Stimulated activated CD8-positive, alpha-beta memory T cell treated with anti-CD3 and anti-CD28 coated beads, Interleukin-7, amount 100 ng/mL, for 1 hour (primary cell): ENCODE data around the gene PRR5L.

Experiments
- DNase-seq, 2 donors: peaks; one replicate each; pipeline ENCODE4 v3.0.0-alpha.2; 2020; ENCODE audit warnings: low read depth in 2 of 2

The PRR5L gene

DNA sequence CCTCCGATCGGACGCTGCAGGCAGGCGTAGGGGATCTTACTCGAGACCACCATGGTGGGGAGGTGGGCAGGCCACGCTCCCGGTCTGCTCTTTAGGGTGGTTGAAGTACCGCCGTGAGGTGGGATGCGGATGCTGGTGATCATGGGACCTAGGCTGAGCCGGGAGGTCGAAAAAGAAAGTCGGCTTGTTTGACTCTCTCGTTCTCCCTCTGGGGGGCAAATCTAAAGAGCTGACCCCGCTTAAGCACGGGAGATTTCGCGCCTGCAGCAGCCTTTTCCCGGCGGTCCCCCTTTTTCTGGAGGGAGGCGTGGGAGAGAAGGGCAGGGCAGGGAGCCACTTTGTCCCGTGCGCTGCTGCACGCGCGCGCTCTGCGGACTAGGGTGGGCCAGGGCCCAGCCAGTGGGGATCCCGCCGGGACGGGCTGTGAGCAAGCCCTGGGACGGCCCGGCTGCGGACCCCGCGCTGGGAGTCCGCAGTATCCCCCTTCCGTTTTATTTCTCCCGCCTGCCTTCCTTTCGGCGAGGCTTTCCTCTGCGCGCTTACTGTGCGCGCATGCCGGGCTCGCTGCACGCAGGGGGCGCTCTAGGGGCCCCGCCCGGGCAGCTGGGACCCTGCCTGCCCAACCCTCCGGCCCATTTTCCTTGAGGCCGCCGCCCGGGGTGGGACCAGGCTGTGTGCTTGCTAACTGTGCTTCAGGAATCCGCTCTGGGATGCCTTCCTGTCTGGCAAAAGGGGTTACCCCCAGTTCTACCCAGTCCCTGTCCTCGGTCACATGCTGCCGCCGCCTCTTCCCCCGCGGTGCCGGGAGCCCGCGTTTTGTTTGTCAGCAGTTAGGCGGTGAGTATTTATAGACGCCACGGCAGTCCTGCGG, 81.0 kb downstream of the PRR5L start:
- no peak for DNase-seq

- no peak for DNase-seq
These were observed 81.9 kb downstream of the PRR5L start for GRCh38 chr11:36377759-36378564.

DNA sequence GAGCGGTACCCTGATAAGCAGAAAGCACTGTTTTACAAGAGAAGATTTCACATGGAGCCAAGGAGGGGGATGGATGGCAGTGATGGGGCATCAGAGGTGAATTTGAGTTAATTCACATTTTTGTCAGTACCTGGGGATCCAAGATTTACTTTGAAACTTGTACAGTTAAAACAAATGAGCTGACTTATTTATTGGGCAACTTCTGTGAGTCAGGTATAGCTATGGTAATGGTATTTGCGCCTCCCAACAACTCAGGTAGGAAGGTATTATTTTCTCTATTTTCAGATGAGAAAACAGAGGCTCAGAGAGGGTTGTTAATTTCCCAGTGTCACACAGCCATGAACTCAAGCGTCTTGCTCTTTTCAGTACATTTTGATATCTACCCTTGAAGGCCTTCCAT, 83.6 kb downstream of the PRR5L start:
- no peak for DNase-seq

- DNase-seq, result no peak
These were observed 84.4 kb downstream of the PRR5L start for GRCh38 chr11:36380296-36381014.

- no peak for DNase-seq
These were observed 84.9 kb downstream of the PRR5L start for GRCh38 chr11:36381015-36381360.

DNA sequence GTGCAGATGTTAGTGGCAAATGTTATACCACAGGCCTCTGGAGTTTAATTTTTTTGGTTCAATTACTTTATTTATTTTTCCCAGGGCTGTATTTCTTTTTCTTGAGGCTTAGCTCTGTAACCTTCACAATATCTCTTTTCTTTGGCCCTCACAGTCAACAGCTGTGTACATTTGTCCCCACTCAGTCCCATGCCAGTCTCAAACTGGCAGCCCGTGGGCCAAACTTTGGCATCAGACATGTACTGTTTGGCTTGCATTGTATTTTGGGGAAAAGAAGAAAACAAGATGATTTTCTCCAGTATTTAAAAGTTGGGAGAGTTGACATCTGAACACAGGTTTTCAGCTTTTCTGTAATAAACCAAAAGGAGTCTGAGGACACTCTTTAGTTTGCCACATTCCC, 87.1 kb downstream of the PRR5L start:
- DNase-seq, result no peak

GRCh38 chr11:36385121-36385970, 89.3 kb downstream of the PRR5L start:
- no peak for DNase-seq

DNA sequence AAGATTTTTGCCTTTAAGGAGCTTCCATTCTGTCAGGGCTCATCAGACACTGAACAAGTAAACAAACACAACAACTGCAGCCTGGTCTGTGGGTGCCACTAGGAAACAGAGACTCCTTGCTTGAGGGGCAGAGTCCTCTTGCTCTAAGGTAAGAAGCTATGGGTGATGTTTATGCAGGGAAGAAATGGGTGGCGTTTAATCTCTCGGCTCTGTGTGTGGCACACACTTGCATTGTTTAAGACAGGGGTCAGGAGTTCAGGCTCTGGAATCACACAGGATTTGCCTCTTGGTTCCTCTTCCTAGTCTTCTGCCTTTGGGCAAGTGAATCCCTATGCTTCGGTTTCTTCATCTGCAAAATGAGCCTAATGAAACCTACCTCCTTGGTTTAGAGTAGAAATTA, 90.3 kb downstream of the PRR5L start:
- no peak for DNase-seq

DNA sequence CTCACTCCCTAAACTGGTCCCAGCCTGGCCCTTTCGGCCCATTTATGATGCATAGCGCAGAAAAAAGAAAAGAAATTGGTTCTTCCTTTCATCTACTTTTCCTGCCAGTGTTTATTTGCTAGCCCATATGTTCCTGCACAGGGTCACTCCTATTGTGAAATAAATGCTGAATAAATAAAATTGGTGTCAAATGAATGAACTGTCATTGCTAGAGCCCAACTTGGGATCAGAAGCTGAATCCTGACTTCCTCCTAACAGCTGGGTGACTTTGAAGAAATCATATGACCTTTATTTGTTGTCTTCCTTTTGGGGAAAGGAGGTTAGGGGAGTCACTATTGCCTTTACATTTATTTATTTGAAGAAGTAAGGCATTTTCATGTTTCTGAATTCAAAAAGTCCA, 92.0 kb downstream of the PRR5L start:
- DNase-seq, result no peak

GRCh38 chr11:36388951-36389350, 92.9 kb downstream of the PRR5L start:
- DNase-seq, result no peak

DNA sequence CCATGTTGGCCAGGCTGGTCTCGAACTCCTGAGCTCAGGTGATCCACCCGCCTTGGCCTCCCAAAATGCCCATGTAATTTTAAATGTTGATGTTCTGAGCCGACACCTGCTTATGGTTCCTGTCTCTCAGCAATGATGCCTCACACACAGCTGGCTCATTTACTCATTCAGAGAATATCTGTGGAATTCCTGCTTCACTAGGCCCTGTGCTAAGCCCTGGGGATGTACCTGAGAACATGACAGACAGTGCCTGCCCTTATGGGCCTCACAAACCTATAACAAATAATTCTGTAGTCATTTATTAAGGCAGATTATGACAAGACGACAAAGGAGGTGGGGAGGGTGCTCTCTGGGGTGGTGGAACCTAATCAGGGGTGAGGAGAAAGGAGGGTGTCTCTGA, 93.7 kb downstream of the PRR5L start:
- DNase-seq, result no peak

- no peak for DNase-seq
These were observed 94.9 kb downstream of the PRR5L start for GRCh38 chr11:36390963-36391471.

GRCh38 chr11:36392196-36392595, 96.1 kb downstream of the PRR5L start:
- no peak for DNase-seq

GRCh38 chr11:36394056-36394455, 98.0 kb downstream of the PRR5L start:
- no peak for DNase-seq

GRCh38 chr11:36394926-36395325, 98.8 kb downstream of the PRR5L start:
- no peak for DNase-seq

DNA sequence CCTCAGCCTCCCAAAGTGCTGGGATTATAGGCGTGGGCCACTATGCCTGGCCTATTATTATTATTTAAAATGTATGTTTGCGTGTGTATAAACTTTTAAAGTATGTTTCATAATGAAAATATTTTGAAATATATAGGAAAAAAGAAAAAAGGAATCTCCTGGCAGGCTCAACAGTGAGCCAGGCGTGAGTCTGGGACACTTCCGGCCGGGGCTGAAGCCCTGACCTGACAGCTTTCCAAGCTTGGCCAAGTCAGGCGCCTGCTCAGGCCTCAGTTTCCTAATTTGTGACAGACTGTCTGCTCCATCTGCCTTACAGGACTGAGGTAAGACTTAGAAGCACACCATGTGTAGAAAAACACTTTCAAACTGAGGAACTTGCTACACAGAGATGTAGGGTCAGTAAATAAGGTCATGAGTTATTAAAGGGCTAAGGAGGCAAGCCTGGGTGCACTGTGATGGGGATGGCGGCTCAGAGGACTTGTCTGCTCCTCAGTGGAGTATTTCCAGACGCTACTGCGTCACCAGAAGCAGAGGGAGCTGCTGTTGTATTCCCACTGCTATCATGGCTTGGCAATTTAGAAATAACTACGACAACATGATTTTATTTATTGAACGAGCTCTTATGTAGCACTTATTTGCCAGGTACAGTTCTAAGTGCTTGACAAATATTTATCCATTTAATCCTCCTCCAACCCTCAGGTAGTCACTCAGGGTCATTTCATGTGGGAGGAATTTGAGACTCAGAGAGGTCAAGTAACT, 100.1 kb downstream of the PRR5L start:
- no peak for DNase-seq

DNA sequence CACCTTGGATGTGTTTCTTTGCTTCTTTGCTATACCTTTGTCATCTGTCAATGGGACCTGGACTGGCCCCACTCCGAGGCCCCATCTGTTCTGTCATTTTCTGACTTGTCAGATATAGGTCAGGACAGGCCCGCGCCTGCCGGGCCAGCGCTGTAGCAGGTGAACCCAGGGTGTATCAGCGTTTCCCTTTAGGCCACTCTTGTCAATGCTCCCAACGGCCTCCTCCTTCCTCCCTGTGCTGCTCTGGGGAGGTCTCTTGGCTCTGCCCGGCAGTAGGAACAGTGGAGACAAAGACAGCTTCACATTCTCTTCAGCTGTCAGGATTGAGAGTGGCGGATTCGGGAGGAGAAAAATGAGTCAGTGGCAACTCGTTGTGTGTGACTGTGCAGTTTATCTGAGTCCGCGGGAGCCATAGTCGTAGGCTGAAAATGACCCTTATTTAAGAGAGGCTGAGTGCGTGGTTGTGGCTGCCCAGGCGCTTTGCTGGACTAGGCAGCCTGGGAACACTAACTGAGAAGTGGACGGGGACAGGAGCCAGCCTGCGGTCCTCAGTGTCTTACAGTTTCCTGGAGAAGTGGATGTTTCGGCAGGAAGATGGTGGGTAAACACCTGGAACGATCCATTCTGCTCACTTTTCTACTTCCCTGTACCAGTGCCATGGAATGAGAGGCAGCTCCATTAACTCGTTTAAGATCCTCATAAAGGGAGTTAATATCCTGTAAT, 102.3 kb downstream of the PRR5L start:
- DNase-seq, result no peak

DNA sequence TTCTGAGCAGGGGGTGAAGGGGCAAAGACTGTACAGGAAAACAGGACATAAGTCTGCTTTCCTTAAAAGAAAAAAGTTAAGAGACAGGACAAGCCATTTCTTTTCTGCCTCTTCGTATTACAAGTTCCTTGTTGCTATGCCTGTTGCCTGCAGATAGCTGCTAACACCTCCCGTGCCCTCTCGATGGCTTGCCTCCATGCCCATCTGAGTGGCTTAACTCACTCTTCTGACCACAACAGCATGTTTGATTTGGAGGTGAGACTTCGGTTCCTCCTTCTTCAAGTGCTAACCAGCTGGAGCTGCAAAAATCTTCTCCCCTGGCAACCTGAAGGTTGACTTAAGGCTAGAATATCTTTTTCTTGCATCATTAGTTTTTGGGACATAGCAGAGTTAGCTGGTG, 103.1 kb downstream of the PRR5L start:
- DNase-seq, result no peak

- no peak for DNase-seq
These were observed 103.7 kb downstream of the PRR5L start for GRCh38 chr11:36399745-36400144.
